NCI-H187 (cell line): Measurements from ENCODE around the gene INPP5A.
"Not testable (repeated sequence)": the region's sequence is repeated elsewhere in the genome, so short reads cannot be mapped to it uniquely, and the experiment has no call there.

ENCODE experiments used
- DNase-seq, 2 experiments: peaks; one replicate each; lab custom pipeline; 2025; lab: John Stamatoyannopoulos, UW

INPP5A gene

DNA sequence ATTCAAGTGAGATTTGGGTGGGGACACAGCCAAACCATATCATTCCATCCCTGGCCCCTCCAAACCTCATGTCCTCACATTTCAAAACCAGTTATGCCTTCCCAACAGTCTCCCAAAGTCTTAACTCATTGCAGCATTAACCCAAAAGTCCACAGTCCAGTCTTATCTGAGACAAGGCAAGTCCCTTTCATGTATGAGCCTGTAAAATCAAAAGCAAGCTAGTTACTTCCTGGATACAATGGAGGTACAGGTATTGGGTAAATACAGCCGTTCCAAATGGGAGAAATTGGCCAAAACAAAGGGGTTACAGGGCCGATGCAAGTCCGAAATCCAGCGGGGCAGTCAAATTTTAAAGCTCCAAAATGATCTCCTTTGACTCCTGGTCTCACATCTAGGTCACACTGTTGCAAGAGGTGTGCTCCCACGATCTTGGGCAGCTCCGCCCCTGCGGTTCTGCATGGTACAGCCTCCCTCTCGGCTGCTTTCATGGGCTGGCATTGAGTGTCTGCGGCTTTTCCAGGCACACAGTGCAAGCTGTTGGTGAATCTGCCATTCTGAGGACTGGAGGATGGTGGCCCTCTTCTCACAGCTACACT, 61.5 kb downstream of the INPP5A start:
- DNase-seq, result not testable (repeated sequence)

DNA sequence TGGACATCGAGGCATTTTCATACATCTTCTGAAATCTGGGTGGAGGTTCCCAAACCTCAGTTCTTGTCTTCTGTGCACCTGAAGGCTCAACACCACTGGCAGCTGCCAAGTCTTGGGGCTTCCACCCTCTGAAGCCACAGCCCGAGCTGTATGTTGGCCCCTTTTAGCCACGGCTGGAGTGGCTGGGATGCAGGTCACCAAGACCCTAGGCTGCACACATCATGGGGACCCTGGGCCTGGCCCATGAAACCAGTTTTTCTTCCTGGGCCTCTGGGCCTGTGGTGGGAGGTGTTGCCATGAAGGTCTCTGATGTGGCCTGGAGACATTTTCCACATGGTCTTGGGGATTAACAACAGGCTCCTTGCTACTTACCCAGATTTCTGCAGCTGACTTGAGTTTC, 62.1 kb downstream of the INPP5A start:
- DNase-seq, result no peak

DNA sequence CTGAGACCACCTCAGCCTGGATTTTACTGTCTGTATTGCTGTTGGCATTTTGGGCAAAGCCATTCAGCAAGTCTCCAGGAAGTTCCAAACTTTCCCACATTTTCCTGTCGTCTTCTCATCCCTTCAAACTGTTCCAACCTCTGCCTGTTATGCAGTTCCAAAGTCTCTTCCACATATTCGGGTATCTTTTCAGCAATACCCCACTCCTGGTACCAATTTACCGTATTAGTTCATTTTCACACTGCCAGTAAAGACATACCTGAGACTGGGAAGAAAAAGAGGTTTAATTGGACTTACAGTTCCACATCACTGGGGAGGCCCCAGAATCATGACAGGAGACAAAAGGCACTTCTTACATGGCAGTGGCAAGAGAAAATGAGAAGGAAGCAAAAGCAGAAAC, 62.8 kb downstream of the INPP5A start:
- no peak for DNase-seq

DNA sequence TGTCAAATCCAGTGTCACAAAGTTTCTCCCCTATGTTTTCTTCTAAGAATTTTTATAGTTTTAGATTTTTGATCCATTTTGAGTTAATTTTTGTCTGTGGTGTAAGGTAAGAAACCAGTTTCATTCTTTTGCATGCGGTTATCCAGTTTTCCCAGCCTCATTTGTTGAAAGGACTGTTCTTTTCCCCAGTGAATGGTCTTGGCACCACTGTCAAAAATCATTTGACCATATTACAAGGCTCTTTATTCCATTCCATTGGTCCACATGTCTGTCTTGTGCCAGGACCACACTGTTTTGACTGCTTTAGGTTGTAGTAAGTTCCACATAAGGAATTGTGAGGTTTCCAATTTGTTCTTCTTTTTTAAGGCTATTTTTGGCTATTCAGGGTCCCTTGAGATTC, 64.0 kb downstream of the INPP5A start:
- DNase-seq, result no peak

DNA sequence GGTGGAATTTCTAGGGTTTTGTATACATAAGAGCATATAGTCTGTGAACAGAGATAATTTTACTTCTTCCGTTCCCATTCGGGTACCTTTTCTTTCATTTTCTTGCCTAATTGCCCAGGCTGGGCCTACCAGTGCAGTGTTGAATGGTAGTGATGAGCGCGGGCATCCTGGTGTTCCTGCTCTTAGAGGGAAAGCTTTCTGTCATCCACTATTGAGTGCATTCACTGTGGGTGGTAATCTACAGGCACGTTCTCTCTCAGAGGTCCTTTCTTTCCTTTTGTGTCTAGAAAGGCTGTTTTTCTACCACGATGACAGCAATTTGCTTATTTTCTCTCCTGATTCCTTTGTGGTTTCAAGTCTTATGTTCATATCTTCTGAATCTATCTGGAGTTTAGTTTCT, 65.0 kb downstream of the INPP5A start:
- no peak for DNase-seq

DNA sequence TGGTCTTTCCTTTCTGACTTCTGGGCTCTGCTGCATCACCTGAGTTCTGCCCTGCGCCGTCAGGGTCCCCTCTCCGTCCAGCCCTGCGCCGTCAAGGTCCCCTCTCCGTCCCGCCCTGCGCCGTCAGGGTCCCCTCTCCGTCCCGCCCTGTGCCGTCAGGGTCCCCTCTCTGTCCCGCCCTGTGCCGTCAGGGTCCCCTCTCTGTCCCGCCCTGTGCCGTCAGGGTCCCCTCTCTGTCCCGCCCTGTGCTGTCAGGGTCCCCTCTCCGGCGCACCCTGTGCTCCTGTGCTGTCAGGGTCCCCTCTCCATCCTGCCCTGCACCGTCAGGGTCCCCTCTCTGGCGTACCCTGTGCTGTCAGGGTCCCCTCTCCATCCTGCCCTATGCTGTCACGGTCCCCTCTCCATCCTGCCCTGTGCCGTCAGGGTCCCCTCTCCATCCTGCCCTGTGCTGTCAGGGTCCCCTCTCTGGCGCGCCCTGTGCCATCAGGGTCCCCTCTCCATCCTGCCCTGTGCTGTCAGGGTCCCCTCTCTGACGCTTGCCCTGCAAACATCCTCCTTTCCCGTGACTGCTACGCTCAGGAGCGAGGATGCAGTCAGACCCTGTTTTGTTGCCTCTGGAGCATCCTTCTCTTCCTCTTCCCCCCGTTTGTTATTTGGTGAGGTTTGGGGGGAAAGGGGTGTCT, 66.4 kb downstream of the INPP5A start:
- no peak for DNase-seq

DNA sequence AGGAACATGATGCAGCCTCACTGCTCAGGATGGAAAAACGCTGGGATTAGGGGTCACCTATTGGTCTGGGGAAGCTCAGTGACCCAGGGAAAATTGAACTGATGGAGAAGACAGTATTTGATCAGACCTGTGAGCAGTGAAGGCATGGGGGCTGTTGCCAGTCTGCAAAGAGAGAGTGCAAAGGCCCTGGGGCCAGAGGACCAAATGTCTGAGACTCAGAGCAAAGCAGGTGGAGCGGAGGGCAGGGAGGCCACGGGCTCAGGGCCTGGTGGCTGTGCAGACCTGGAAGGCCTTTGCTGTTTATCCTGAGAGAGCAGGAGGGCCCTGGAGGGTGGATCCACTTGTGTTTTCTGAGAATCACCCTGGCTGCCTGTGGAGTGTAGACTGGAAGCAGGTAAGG, 67.1 kb downstream of the INPP5A start:
- no peak for DNase-seq

DNA sequence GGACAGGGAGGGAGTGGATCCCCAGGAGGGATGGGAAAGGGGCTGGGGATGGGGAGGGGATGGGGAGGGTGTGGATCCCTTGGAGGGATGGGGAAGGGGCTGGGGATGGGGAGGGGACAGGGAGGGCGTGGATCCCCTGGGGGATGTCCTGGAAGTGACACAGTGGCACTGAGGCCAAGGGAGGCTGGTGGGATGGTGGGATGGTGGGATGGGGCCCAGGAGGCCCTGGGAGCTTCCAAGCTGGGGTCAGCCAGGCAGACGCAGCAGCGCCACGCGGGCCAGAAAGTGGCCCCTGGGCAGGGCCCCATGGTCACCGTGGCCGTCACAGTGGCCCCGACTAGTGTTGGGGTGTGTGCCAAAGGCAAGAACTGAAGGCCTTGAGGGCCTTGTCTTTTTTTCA, 67.8 kb downstream of the INPP5A start:
- DNase-seq, result no peak

DNA sequence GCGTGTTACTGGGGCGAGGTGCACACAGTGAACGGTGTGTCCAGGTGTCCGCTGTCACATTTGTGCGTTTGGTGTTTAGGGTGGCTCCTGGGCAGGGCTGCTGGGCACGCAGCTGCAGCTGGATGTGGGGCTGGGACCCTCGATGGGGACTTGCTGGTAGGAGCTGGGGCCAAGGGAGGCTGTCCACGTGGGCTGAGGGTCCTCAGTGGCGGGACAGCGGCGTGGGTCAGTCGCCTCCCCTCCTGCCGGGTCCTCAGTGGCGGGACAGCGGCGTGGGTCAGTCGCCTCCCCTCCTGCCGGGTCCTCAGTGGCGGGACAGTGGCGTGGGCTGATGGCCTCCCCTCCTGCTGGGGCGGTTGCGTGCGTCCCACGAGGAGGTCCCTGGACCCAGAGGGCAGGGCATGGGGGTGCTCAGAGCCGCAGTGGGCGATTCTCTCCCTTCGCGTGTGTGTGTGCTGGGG, 68.5 kb downstream of the INPP5A start:
- DNase-seq, result no peak

DNA sequence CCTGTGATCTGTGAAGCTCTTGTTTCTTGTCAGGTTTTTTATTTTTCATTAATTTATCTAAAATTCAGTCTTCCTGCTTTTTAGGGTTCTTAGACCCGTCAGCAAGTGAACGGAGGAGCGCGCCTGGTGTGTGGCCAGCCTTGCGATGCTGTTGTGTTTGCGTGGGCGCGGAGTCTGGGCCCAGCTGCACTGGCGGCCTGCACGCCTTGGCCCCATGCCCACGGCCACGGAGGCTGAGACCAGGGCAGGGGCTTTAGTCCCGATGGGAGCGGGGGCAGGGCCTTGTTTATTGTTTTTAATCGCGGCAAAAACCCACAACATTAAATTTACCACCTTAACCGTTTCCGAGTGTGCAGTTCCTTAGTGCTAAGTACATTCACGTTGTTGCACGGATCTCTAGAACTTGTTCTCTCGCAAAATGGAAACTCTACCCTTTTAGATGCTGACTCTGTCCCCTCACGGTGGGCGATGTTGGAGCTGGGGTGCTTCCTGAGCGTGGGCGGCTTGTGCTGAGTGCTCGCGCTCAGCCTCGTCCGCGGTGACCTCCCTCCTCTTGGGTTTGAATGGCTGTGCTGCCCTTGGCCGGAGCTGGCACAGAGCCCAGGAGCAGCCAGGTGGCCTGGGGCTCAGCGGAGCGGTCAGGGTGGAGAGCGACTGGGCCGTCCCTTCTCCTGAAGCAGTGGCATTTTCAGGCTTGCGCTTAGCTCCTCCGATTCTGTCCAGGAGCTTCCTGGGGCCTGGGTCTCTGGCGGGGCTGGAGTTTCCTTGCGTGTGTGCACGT, 69.1 kb downstream of the INPP5A start:
- DNase-seq, result no peak

DNA sequence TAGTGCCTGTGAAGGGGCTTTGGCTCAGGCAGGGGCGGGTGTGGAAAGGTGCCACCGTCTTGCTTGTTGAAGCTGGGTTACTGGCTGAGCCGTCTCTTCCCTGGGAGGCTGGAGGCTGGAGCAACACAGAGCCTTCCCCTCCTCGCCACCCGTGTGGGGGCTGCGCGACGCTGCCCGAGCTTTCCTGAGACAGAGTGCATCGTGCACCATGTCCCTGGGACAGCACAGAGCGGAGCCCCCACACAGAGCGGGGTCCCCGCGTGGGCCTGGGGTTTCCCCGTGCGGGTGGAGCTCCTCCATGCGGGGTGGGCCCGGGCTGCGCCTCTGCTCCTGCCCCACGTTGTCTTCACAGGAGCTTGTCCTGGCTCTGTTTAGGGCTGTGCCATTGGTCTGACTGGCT, 69.9 kb downstream of the INPP5A start:
- no peak for DNase-seq

DNA sequence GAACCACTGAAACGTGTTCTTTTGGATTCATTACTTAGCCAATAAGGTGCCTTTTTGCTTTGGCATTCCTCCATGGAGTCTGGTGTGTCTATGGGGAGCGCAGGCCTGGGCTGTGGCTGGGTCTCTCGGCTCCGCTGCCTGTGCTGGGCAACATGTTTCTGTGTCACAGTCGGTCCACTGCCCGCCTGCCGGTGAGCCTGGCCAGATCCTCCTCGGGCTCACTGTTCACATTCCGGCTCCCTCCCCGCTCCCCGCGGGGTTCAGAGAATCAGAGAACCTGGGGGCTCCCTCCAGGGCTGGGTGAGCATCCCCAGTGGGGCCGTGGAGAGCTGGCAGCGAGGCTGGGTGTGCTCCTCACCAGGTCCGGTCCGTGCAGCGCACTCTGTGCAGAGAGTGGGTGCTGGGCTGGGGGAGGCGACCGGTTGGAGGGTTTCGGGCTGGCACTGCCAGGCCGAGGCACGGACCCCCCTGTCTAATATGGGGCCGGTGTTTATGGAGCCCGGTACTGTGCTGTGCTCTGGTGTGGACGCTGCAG, 70.4 kb downstream of the INPP5A start:
- DNase-seq, result no peak

DNA sequence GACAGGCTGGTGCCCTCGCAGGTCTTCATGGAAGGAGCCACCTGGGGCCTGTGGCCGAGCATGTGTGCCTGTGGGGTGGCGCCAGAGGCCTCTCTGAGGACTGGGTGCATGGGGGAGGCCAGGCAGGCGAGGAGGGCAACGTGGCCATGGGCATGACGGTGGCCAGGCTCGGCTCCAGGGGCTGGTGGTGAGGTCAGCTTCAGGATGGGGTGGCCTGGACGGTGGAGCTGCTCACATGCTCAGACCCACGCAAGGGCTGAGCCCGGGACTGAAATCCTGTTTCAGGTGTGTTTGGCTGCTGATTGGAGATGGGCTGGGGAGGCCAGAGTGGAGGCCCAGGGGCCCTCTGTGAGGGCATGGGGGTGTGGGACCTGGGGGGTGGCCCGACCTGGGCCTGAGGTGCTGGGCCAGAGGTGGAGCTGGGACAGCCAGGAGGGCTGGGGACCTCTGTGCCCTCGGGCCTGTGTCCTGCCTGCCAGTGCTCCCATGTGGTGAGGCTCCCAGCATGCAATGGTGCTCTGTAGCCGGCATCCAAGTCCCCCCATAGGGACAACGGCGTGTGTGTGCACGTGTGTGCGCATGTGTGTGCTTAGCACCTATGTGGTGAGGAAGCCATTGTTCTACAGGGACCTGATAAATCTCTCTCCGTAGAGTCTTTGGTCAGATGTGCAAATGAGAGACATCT, 71.1 kb downstream of the INPP5A start:
- no peak for DNase-seq

DNA sequence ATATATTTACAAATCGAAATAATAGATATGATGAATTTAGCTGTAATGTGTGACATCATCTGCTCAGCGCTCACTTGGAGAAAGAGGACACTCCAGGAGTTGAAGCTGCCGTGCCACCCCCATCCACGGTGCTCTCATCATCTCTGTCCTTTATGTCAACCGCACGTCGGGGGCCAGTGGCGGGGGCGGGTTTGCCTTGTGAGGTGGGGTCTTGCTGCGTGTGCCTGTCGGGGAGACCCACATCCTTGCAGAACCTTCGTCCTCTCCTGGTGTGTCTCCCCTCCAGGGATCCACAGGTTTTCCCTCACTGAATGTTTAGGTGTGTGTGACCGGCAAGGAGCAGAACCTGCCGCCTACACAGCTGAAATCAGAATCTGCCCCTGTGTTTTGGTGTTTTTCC, 71.6 kb downstream of the INPP5A start:
- DNase-seq, result no peak

DNA sequence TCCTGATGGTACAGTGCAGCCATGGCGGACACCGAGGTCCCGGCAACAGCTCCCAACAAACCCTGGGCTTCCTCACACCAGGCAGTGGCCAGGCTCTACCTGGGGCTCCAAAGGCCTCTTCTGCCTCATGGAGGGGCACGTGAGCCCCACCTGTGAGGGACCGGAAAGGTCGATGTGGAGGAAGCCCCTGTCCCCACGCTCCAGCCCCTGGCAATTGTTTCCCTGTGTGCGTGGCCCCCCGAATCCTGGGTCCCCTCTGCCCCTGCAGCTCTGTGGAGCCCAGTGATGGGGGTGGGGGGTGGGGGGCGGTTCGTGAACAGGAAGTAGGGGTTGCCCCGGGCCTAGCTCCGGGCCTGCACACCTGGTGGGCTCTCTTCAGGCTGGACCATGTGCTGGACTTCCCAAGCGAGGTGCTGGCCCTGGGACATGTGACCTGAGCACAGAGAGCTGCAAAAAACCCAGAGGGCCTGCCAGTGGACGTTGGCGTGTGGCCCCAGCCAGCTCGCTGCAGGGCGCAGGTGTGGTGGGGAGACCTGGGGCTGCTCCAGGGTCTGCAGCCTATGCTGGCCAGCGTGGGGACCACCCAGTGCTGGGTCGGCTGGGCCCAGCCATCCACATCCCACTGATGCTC, 72.6 kb downstream of the INPP5A start:
- DNase-seq, result no peak

DNA sequence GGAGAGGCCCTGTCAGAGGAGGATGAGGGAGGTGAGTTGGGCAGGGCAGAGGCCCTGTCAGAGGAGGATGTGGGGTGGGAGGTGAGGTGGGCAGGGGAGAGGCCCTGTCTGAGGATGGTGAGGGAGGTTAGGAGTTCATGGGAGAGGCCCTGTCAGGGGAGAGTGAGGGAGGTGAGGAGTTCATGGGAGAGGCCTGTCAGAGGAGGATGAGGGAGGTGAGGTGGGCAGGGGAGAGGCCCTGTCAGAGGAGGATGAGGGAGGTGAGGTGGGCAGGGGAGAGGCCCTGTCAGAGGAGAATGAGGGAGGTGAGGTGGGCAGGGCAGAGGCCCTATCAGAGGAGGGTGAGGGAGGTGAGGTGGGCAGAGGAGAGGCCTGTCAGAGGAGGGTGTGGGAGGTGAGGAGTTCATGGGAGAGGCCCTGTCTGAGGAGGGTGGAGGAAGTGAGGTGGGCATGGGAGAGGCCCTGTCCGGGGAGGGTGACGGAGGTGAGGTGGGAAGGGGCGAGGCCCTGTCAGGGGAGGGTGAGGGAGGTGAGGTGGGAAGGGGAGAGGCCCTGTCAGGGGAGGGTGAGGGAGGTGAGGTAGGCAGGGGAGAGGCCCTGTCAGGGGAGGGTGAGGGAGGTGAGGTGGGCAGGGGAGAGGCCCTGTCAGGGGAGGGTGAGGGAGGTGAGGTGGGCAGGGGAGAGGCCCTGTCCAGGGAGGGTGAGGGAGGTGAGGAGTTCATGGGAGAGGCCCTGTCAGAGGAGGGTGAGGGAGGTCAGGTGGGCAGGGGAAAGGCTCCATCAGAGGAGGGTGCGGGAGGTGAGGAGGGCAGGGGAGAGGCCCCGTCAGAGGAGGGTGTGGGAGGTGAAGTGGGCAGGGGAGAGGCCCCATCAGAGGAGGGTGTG, 73.7 kb downstream of the INPP5A start:
- DNase-seq, result no peak

DNA sequence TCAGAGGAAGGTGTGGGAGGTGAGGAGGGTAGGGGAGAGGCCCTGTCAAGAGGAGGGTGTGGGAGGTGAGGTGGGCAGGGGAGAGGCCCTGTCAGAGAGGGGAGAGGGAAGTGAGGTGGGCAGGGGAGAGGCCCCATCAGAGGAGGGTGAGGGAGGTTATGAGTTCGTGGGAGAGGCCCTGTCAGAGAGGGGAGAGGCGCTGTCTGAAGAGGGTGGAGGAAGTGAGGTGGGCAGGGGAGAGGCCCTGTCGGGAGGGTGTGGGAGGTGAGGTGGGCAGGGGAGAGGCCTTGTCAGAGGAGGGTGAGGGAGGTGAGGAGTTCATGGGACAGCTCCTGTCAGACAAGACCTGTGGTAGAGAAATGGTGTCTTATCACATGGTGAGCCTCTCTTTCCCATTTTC, 74.4 kb downstream of the INPP5A start:
- no peak for DNase-seq

DNA sequence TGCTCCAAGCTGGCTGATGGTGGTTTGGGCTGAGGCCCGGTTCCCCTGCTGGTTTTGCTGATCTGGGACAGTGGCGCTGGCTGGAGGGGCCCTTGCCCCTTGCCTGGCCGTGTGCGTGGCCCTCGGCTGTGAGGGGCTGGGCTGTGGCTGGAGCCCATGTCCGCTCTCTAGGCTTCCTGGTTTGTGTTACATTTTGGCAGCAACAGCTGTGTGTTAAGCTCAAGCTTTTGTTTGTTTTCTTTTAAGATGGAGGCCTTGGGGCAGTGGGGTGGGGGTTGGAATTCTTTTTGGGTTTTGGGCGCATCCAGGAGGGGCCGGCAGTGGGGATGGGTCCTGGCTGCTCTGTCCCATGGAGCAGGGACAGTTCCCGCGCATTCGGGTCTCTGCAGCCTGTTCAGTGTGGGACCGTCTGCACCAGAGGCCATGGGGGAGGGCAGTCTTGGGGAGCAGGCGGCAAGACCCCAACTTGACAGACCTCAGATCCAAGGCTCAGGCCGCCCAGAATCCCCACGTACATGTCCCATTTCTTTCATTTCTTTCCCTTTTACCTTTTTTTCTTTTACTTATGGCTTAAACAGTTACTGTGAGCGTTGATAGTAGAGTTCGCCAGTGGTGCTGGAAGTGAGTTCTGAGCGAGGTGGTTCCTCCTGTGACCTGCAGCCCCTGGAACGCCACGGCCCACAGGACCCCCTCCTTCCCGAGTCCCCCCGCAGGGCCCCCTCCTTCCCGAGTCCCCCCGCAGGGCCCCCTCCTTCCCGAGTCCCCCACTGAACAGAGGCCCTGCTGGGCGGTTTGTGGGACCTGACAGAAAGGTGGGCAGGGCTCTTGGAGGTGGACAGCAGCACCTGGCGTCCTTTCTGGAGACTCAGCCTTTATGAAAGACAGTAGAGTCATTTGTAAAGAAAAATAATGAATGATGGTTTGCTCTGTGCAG, 75.3 kb downstream of the INPP5A start:
- DNase-seq, result no peak

DNA sequence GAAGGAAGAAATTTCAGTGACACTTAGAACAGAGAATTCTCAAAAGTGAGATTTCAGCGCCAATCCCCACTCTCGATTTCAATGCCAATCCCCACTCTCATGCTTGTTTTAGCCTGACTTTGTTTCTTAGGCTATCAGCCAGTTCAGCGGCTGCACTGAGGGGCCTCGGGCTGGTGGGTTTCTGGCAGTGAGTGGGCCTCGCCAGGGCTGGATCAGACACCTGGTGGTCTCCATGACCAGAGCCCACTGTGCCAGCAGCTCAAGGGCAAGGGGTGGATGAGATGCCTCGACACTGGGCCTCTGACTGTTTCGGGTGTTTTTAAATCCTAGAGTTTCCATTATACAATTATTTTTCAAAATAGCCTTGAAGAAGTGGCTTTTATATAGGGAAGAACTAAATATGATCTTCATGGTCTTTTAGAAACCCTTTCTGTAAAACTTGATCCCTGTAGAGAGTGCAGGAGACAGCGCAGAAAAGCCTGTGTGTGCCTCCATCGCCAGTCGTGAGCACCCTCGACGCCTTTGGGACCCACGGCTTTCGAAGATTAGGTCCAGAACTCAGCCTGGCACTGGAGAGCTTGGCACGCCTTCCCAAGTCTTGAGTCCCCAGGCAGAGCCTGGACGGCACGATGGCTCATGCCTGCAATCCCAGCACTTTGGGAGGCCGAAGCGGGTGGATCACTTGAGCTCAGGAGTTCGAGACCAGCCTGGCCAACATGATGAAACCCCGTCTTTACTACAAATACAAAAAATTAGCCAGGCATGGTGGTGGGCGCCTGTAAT, 76.2 kb downstream of the INPP5A start:
- DNase-seq, result no peak
